OCI-LY3 (cell line): ENCODE results near the gene SPATA2L.

Source experiments
- H2AFZ ChIP-seq: fragments of 200-600, 300-600 bp; shearing (Covaris generic); 2 replicates; pipeline ENCODE4 v1.6.0; 2014; ENCODE audit warnings: antibody characterized with exemption, low read depth, low read length
- H3K27ac ChIP-seq: fragments of 200-600, 300-600 bp; sonication (generic); 2 replicates; pipeline ENCODE4 v1.5.1; 2014; ENCODE audit warnings: mild to moderate bottlenecking, low read length, moderate library complexity, mixed read lengths
- H3K27me3 ChIP-seq: fragments of 200-600, 300-600 bp; sonication (generic); 2 replicates; pipeline ENCODE4 v1.6.1; 2014; ENCODE audit warnings: low read depth, low read length, mixed read lengths
- H3K36me3 ChIP-seq: fragments of 200-600, 300-600 bp; sonication (generic); replicated peaks from 2 replicates; pipeline ENCODE3; 2014; ENCODE audit warnings: low read depth, low read length, mixed read lengths
- H3K4me1 ChIP-seq: fragments of 300-600, 200-600 bp; sonication (generic); 2 replicates; pipeline ENCODE4 v1.6.1; 2014; ENCODE audit warnings: low read length, mixed read lengths
- H3K4me2 ChIP-seq: fragments of 200-600, 300-600 bp; sonication (generic); 2 replicates; pipeline ENCODE4 v1.6.1; 2014; ENCODE audit warnings: low read length, mixed read lengths
- H3K4me3 ChIP-seq: fragments of 300-600, 200-600 bp; sonication (generic); 2 replicates; pipeline ENCODE4 v1.5.1; 2014; ENCODE audit warnings: antibody characterized with exemption, mild to moderate bottlenecking, low read length, moderate library complexity
- H3K79me2 ChIP-seq: fragments of 300-600, 200-600 bp; shearing (Covaris generic); 2 replicates; pipeline ENCODE4 v1.6.1; 2014; ENCODE audit warnings: mild to moderate bottlenecking, low read length, mixed read lengths
- H3K9ac ChIP-seq: fragments of 300-600, 200-600 bp; shearing (Covaris generic); 2 replicates; pipeline ENCODE4 v1.6.0; 2014; ENCODE audit warnings: mild to moderate bottlenecking, low read length, moderate library complexity
- H3K9me3 ChIP-seq: fragments of 200-600, 300-600 bp; shearing (Covaris generic); 2 replicates; pipeline ENCODE4 v1.6.1; 2014; ENCODE audit warnings: low read length, mixed read lengths; ENCODE audit not compliant: insufficient read depth
- H4K20me1 ChIP-seq: fragments of 200-600, 300-600 bp; sonication (generic); 2 replicates; pipeline ENCODE4 v1.6.1; 2016; ENCODE audit warnings: low read length, mixed read lengths; ENCODE audit not compliant: insufficient read depth
- EZH2phosphoT487 ChIP-seq: fragments of 200-600 bp; shearing (Covaris generic); IDR thresholded peaks from 2 replicates; pipeline ENCODE4 v1.6.1; 2018; ENCODE audit warnings: antibody characterized with exemption, mixed run types, low read depth
- TF ChIP-seq, protein P1 (sequence below): fragments of 200-600, 300-600 bp; sonication (generic); IDR thresholded peaks from 2 replicates; pipeline ENCODE4 v1.5.1; 2014; ENCODE audit warnings: antibody characterized with exemption, low read length, low read depth

The SPATA2L gene

GRCh38 chr16:89732142-89732917 lies 30.8 kb upstream of the SPATA2L start:
- TF ChIP-seq, protein P1, sequence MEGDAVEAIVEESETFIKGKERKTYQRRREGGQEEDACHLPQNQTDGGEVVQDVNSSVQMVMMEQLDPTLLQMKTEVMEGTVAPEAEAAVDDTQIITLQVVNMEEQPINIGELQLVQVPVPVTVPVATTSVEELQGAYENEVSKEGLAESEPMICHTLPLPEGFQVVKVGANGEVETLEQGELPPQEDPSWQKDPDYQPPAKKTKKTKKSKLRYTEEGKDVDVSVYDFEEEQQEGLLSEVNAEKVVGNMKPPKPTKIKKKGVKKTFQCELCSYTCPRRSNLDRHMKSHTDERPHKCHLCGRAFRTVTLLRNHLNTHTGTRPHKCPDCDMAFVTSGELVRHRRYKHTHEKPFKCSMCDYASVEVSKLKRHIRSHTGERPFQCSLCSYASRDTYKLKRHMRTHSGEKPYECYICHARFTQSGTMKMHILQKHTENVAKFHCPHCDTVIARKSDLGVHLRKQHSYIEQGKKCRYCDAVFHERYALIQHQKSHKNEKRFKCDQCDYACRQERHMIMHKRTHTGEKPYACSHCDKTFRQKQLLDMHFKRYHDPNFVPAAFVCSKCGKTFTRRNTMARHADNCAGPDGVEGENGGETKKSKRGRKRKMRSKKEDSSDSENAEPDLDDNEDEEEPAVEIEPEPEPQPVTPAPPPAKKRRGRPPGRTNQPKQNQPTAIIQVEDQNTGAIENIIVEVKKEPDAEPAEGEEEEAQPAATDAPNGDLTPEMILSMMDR: no peak
- TF ChIP-seq EZH2phosphoT487: no peak
- H3K9me3 ChIP-seq: no peaks in the 10 kb centered on the region
- H3K4me3 ChIP-seq: no peak overlapping the region
- H3K36me3 ChIP-seq: peaks cover 51% of the 10 kb centered on the region
- H3K4me1 ChIP-seq: no peaks in the 10 kb centered on the region
- H3K79me2 ChIP-seq: no peaks in the 10 kb centered on the region
- H3K27ac ChIP-seq: no peak overlapping the region
- no peaks in the 10 kb centered on the region for H3K27me3 ChIP-seq
- H2AFZ ChIP-seq: no peak overlapping the region
- H3K9ac ChIP-seq: no peak overlapping the region
- H4K20me1 ChIP-seq: no peaks in the 10 kb centered on the region; the same call in 1 of the 2 replicates
- H3K4me2 ChIP-seq: no peak overlapping the region

DNA sequence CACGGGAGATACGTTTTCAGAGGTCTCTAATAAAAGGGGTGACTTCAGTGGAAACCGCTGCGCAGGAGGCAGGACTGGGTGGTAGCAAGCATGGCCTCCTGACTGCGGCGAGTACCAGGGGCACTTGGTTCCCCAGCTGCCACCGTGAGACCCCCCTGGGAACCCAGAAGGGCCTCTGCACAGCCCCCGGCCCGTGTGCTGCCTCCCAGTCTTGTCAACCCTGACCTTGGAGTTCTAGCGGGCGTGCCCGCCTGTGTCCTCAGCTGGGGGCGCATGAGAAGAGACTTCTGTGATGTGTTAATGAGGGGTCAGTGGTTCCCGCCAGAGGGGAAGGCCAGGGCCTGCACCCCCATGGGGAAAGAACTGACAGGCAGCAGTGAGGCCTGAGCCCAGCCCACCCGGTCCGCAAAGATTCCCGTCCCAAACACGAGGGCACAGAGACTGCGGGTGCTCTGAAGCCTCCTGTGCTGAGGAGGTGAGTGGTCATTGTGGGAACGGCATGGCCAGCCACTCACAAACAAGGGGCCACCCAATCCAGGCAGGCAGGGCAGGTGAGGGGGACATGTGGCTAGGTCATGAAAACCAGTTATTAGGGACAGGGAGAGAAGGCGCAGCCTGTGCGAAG lies 29.2 kb upstream of the SPATA2L start:
- no peaks in the 10 kb centered on the region; the same call in 1 of the 2 replicates for H4K20me1 ChIP-seq
- no peak overlapping the region for H2AFZ ChIP-seq
- H3K79me2 ChIP-seq: no peaks in the 10 kb centered on the region
- H3K36me3 ChIP-seq: peaks cover 44% of the 10 kb centered on the region
- no peak overlapping the region for H3K4me3 ChIP-seq
- no peaks in the 10 kb centered on the region for H3K4me1 ChIP-seq
- H3K9ac ChIP-seq: no peak overlapping the region
- no peaks in the 10 kb centered on the region for H3K27me3 ChIP-seq
- no peak overlapping the region for H3K4me2 ChIP-seq
- no peak for TF ChIP-seq EZH2phosphoT487
- TF ChIP-seq, protein P1: no peak
- H3K9me3 ChIP-seq: no peaks in the 10 kb centered on the region
- no peak overlapping the region for H3K27ac ChIP-seq

DNA sequence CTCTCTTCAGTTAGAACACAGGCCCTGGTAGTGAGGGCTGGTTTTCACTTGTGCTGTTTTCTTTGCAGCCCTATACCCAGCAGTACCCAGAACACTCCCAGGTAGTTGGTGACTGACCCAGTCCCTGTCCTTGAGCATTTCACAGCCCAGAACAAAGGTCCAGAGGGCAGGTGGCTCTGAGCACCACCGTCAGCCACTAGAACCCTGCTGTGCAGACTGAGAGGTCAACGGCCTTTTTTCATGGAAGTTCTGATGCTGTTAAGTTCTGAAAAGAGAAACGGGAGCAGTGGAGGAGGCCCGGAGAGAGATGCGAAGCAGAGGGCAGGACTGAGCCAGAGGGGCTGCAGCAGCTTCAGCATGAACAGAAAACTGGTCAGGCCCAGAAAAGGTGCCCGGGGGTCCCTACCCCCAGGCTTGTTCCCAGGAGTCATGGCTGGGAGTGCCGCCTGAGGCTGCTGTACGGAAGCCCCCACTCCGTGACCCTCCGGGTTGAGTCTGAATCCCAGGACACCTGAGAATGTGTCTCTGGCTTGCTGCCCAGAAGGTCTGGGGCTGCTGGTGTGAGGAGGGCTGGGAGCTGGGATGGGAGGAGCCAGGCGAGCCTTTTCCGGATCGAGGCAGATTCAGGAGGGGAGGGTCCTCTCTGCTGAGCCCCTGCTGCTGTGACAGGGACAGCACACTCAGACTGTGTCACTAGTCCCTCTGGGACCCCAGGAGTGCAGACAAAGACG lies 28.5 kb upstream of the SPATA2L start:
- Histone ChIP-seq H3K4me3 (no peak overlapping the region), H3K36me3 (peaks cover 38% of the 10 kb centered on the region), H3K9me3 (no peaks in the 10 kb centered on the region), H4K20me1 (no peaks in the 10 kb centered on the region; the same call in 1 of the 2 replicates), H3K27ac (no peak overlapping the region), H3K4me2 (no peak overlapping the region), H3K79me2 (no peaks in the 10 kb centered on the region), H2AFZ (no peak overlapping the region), H3K4me1 (no peaks in the 10 kb centered on the region), H3K9ac (no peak overlapping the region), H3K27me3 (no peaks in the 10 kb centered on the region)
- TF ChIP-seq, protein P1: no peak
- no peak for TF ChIP-seq EZH2phosphoT487

DNA sequence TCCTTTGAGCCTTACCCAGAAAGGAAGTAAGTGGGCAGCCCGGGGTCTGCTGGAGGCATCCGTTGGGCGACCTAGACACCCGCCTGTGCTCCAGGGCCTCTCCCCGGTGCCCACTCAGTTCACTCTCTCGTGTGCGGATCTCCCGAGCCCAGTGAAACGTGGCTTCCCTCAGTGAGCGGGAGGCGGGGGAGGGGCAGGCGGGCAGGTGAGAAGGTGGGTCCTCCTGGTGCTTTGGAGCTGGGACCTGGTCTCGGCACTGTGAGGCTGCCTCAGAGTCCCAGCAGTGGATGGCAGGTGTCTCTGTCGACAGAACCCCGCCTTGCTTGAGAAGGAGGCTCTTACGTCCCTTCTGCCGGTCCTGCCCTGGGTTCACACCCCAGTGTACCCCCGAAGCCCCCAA lies 27.8 kb upstream of the SPATA2L start:
- peaks cover 31% of the 10 kb centered on the region for H3K36me3 ChIP-seq
- H4K20me1 ChIP-seq: no peaks in the 10 kb centered on the region; the same call in 1 of the 2 replicates
- TF ChIP-seq, protein P1: no peak
- TF ChIP-seq EZH2phosphoT487: no peak

More for the DNA sequence above, 27.8 kb upstream of the SPATA2L start:
- Histone ChIP-seq H3K79me2 (no peaks in the 10 kb centered on the region), H3K27ac (no peak overlapping the region), H2AFZ (no peak overlapping the region), H3K9me3 (no peaks in the 10 kb centered on the region), H3K4me1 (no peaks in the 10 kb centered on the region), H3K4me2 (no peak overlapping the region), H3K27me3 (no peaks in the 10 kb centered on the region), H3K9ac (no peak overlapping the region), H3K4me3 (no peak overlapping the region)
